Endothelial cell (in vitro differentiated cells): ENCODE results near the gene RUNDC1. TPM values are rescaled to one million over a fixed set of nuclear protein-coding genes. Genes with fewer than 3 reads are reported as not detected.
A peak's percentile ranks its signal among the peaks of the same experiment; 100 is the strongest.

ENCODE experiments used
- DNase-seq: peaks from one replicate; pipeline ENCODE4 v3.0.0; 2021; ENCODE audit warnings: low spot score
- H3K27ac Mint-ChIP-seq: one replicate; pipeline ENCODE4 v1.8.0; 2021; ENCODE audit warnings: mixed read lengths, inconsistent platforms; ENCODE audit not compliant: unreplicated experiment
- H3K27me3 Mint-ChIP-seq: one replicate; pipeline ENCODE4 v1.8.0; 2021; ENCODE audit warnings: mild to moderate bottlenecking, moderate library complexity, mixed read lengths, inconsistent platforms; ENCODE audit not compliant: unreplicated experiment
- H3K36me3 Mint-ChIP-seq: one replicate; pipeline ENCODE4 v1.8.0; 2021; ENCODE audit warnings: mild to moderate bottlenecking, low read depth, mixed read lengths, inconsistent platforms; ENCODE audit not compliant: unreplicated experiment
- H3K4me1 Mint-ChIP-seq: one replicate; pipeline ENCODE4 v1.8.0; 2021; ENCODE audit warnings: mild to moderate bottlenecking, mixed read lengths, inconsistent platforms; ENCODE audit not compliant: unreplicated experiment
- H3K4me3 Mint-ChIP-seq: one replicate; pipeline ENCODE4 v1.8.0; 2021; ENCODE audit warnings: mild to moderate bottlenecking, mixed read lengths, inconsistent platforms; ENCODE audit not compliant: unreplicated experiment
- H3K9me3 Mint-ChIP-seq: one replicate; pipeline ENCODE4 v1.8.0; 2021; ENCODE audit warnings: mixed read lengths, inconsistent platforms; ENCODE audit not compliant: unreplicated experiment
- total RNA-seq: library from RNA; stranded (reverse); fragmentation: NEBNext Ultra II Directional; extraction: Animal tissue kit (Norgen Biotek cat#: 25700); gene quantifications from one replicate; pipeline ENCODE4 v1.2.1, GENCODE V29; 2021; ENCODE audit not compliant: unreplicated experiment
- TF ChIP-seq, protein P1 (sequence below): fragments of 200-600 bp; sonication (generic); IDR thresholded peaks from one replicate; pipeline ENCODE4 v1.5.0; 2021; ENCODE audit warnings: antibody characterized with exemption; ENCODE audit not compliant: unreplicated experiment

RUNDC1 gene
- total RNA-seq, 1 donor from 2014 or later = 12.2 TPM

DNA sequence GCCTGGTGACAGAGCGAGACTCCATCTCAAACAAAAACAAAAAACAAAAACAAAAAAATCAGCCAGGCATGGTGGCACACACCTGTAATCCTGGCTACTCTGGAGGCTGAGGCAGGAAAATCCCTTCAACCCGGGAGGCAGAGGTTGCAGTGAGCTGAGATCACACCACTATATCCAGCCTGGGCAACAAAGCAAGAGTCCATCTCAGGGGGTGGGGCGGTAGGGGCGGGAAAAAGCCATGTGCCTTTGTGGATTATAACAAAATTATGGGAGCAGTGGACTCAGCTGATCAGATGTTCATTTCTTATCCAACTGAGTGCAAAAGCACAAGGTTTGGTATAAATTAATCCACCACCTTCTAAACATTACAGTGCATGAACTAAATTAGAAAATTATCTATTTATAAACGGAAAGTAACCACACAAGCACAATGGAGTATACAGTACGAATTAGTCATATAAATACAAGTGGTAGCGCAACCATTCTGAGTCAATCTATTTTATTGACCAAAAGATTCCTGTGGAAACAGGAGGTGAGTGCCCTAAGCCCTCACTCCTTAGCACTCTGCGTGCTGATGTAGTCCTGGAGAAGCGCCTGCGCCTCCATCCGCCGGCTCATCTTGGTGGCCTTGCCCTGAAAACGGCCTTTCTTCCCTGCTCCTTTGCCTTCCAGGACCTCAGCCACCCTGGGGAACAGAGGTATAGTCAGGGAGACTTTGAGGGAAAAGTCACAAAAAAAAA, 30.2 kb upstream of the RUNDC1 start:
- no peak overlapping the region for H3K27ac Mint-ChIP-seq
- peaks cover 22% of the 10 kb centered on the region for H3K36me3 Mint-ChIP-seq
- no peaks in the 10 kb centered on the region for H3K4me1 Mint-ChIP-seq
- no peak for DNase-seq
- H3K27me3 Mint-ChIP-seq = peaks cover 3% of the 10 kb centered on the region
- H3K9me3 Mint-ChIP-seq = no peaks in the 10 kb centered on the region
- TF ChIP-seq, protein P1, sequence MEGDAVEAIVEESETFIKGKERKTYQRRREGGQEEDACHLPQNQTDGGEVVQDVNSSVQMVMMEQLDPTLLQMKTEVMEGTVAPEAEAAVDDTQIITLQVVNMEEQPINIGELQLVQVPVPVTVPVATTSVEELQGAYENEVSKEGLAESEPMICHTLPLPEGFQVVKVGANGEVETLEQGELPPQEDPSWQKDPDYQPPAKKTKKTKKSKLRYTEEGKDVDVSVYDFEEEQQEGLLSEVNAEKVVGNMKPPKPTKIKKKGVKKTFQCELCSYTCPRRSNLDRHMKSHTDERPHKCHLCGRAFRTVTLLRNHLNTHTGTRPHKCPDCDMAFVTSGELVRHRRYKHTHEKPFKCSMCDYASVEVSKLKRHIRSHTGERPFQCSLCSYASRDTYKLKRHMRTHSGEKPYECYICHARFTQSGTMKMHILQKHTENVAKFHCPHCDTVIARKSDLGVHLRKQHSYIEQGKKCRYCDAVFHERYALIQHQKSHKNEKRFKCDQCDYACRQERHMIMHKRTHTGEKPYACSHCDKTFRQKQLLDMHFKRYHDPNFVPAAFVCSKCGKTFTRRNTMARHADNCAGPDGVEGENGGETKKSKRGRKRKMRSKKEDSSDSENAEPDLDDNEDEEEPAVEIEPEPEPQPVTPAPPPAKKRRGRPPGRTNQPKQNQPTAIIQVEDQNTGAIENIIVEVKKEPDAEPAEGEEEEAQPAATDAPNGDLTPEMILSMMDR = no peak
- no peak overlapping the region for H3K4me3 Mint-ChIP-seq

DNA sequence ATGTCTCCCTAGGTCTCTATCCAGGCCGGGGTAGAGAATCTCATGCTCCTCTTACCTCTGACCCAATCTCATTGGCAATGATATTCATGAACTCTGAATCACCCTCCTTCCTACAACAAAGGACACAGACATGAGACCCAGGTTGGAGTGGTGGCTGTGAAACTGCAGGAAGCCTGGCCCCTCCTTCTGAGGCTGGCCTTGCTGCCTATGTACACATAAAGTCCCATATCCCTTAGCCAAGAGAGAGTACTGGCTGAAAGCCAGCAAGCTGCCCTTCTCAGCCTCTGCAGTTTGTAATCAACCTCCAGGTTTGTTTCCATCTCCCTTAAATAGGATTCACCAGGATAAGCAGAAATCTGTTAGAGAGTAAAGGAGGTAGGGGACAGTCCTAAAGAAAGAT, 26.7 kb upstream of the RUNDC1 start:
- H3K36me3 Mint-ChIP-seq = peaks cover 36% of the 10 kb centered on the region
- no peak overlapping the region for H3K27ac Mint-ChIP-seq
- H3K4me3 Mint-ChIP-seq = no peak overlapping the region
- TF ChIP-seq, protein P1 = no peak
- no peak for DNase-seq
- H3K4me1 Mint-ChIP-seq = no peaks in the 10 kb centered on the region
- no peaks in the 10 kb centered on the region for H3K9me3 Mint-ChIP-seq
- H3K27me3 Mint-ChIP-seq = peaks cover 3% of the 10 kb centered on the region

DNA sequence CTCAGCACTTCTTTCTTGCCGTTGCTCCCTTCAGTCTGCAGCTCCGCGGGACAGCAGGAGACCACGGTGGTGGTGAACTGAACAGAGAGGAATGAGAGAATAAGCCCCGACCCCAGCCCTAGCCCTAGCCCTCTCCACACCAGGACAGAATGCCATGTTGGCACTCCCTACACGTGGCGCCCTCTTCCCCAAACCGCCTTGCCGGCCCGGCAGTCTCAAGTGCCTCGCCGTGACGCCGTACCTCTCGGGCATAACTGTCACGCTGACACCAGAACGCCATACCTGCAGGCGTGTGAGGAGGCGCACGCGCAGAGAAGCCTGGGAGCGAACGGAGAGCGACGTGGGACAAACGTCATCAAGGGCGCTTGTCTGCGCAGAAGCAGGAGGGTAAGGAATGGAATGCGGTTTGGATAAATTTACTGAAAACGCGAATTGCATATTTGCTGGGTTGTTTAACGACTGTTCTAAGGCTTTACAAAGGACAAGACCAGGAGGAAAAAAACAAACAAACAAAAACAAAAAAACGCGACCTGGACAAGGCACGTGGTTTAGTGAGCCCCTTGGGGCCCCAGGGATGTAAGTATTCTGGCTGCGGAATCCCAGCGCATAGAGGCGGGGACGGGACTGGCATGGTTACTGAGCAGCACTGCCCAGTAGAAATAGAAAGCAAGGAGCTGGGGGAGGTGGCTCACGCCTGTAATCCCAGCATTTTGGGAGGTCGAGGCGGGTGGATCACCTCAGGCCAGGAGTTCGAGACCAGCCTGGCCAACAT, 16.0 kb upstream of the RUNDC1 start, which contains the start of gene AARSD1:
Gene AARSD1 (minus strand): TSS at position 294 of the 772 bp plus-strand sequence. CDS start 14 bp downstream, at position 280.
- TF ChIP-seq, protein P1 = no peak
- peak within 1 kb of the TSS; percentile 97 for H3K4me3 Mint-ChIP-seq
- DNase-seq = peak; percentile 81
- peak within 1 kb of the TSS; percentile 94 for H3K27ac Mint-ChIP-seq
- peaks cover 13% of the 10 kb centered on the region for H3K36me3 Mint-ChIP-seq
- no peaks in the 10 kb centered on the region for H3K27me3 Mint-ChIP-seq
- H3K9me3 Mint-ChIP-seq = no peaks in the 10 kb centered on the region
- peaks cover 13% of the 10 kb centered on the region for H3K4me1 Mint-ChIP-seq

DNA sequence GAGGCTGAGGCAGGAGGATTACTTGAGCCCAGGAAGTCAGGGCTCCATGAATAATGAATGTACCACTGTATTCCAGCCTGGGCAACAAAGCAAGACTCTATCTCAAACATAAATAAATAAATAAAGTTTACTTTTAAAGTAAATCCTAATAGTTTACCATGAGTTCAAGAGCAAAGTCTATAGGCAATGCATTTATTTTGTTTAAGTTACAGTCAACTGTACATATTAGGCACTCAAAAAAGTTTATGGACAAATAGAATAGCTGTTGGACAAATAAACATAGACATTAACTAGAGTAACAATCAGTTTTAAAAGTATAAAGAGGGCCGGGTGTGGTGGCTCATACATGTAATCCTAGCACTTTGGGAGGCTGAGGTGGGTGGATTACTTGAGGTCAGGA, 12.4 kb upstream of the RUNDC1 start:
- no peaks in the 10 kb centered on the region for H3K27me3 Mint-ChIP-seq
- no peak overlapping the region for H3K4me3 Mint-ChIP-seq
- no peak overlapping the region for H3K27ac Mint-ChIP-seq
- H3K36me3 Mint-ChIP-seq = peaks cover 5% of the 10 kb centered on the region
- peaks cover 13% of the 10 kb centered on the region for H3K4me1 Mint-ChIP-seq
- DNase-seq = no peak
- H3K9me3 Mint-ChIP-seq = no peaks in the 10 kb centered on the region
- TF ChIP-seq, protein P1 = no peak

DNA sequence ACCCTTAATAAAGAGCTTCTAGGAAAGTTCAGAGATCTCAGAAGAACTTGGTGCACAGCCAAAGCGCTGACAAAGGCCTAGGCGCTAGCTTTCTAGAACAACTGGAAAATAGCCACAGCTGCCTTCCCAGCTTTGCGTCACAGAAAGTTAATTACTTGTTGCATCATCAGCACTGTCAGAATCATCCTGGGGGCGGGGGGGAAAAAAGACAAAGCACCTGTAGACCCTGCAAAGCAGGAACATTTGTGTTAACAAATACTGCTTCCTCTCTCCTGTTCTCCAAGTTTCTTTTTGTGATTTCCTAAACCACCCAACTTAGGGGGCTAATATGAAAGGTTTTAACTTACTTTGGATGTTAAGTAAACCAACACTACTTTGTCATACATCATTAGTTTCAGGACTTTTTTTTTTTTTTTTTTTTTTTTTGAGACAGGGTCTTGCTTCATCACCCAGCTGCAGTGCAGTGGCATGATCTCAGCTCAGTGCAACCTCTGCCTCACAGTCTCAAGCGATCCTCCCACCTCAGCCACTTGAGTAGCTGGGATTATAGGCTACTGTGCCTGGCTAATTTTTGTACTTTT, 11.3 kb upstream of the RUNDC1 start:
- H3K36me3 Mint-ChIP-seq = no peaks in the 10 kb centered on the region
- peaks cover 6% of the 10 kb centered on the region for H3K4me1 Mint-ChIP-seq
- H3K27me3 Mint-ChIP-seq = no peaks in the 10 kb centered on the region
- no peak overlapping the region for H3K27ac Mint-ChIP-seq
- TF ChIP-seq, protein P1 = no peak
- H3K9me3 Mint-ChIP-seq = no peaks in the 10 kb centered on the region
- H3K4me3 Mint-ChIP-seq = no peak overlapping the region
- no peak for DNase-seq
